HL-60 (cell line): ENCODE data around the gene ITPK1.

Source experiments
- DNase-seq, 2 experiments: peaks; one replicate each; pipeline ENCODE4 v3.0.0-alpha.2; 2010 to 2020; ENCODE audit warnings: low read depth in 1 of 2, low spot score in 1 of 2
- H3K27ac ChIP-seq: fragments of 250-450 bp; sonication (Bioruptor Pico); replicated peaks from 2 replicates; pipeline ENCODE4 v1.5.1; 2020; ENCODE audit warnings: mild to moderate bottlenecking, moderate library complexity
- H3K27me3 ChIP-seq: fragments of 250-450 bp; sonication (Bioruptor Pico); 2 replicates; pipeline ENCODE4 v1.5.1; 2021; ENCODE audit warnings: mild to moderate bottlenecking, moderate library complexity; ENCODE audit not compliant: insufficient read depth, poor library complexity, severe bottlenecking
- H3K4me3 ChIP-seq: replicated peaks from 2 replicates; pipeline ENCODE4 v1.5.1; 2011; ENCODE audit warnings: mild to moderate bottlenecking, control low read depth, low read length; ENCODE audit not compliant: insufficient read depth
- GABPA ChIP-seq: IDR thresholded peaks from 2 replicates; pipeline ENCODE4 v1.6.1; 2012; ENCODE audit warnings: low read depth
- POLR2AphosphoS5 ChIP-seq: IDR thresholded peaks from 2 replicates; pipeline ENCODE4 v1.6.1; 2012; ENCODE audit warnings: low read depth
- REST ChIP-seq: IDR thresholded peaks from 2 replicates; pipeline ENCODE4 v1.6.1; 2012; ENCODE audit warnings: low read depth; ENCODE audit not compliant: insufficient replicate concordance
- SPI1 ChIP-seq: IDR thresholded peaks from 2 replicates; pipeline ENCODE4 v1.6.1; 2012; ENCODE audit warnings: low read depth, mild to moderate bottlenecking, borderline replicate concordance
- TF ChIP-seq, protein P1 (sequence below): IDR thresholded peaks from one replicate; pipeline ENCODE4 v1.5.1; 2011; ENCODE audit warnings: low read length, control low read depth, inconsistent platforms; ENCODE audit not compliant: insufficient read depth

ITPK1 gene

DNA sequence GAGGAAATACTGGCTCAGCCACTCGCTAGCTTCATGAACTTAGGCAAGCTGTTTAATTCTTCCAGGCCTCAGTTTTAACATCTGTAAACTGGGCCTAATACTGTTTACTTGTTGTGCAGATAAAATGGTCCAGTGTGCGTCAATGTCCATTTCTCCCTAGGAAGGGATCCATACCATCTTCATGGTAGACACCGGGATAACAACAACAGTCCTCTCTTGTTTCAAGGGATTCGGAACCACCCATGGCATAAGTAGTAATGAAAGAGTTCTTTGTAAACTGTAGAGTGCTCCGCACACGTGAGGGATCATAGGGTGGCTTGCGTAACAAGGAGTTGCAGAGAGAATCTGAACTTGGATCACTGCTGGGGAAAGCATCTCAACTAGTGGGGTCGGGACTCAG, 210.1 kb downstream of the ITPK1 start:
- H3K27me3 ChIP-seq, result peaks cover 5% of the 10 kb centered on the region

GRCh38 chr14:92903359-92903758, 212.4 kb downstream of the ITPK1 start:
- H3K4me3 ChIP-seq, result no peak overlapping the region
- peaks cover 7% of the 10 kb centered on the region for H3K27me3 ChIP-seq
- TF ChIP-seq, protein P1, sequence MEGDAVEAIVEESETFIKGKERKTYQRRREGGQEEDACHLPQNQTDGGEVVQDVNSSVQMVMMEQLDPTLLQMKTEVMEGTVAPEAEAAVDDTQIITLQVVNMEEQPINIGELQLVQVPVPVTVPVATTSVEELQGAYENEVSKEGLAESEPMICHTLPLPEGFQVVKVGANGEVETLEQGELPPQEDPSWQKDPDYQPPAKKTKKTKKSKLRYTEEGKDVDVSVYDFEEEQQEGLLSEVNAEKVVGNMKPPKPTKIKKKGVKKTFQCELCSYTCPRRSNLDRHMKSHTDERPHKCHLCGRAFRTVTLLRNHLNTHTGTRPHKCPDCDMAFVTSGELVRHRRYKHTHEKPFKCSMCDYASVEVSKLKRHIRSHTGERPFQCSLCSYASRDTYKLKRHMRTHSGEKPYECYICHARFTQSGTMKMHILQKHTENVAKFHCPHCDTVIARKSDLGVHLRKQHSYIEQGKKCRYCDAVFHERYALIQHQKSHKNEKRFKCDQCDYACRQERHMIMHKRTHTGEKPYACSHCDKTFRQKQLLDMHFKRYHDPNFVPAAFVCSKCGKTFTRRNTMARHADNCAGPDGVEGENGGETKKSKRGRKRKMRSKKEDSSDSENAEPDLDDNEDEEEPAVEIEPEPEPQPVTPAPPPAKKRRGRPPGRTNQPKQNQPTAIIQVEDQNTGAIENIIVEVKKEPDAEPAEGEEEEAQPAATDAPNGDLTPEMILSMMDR, result no peak
- TF ChIP-seq REST (no peak), SPI1 (no peak), POLR2AphosphoS5 (no peak), GABPA (no peak)
- H3K27ac ChIP-seq, result no peak overlapping the region
- no peak for DNase-seq

More for the DNA sequence above, 210.1 kb downstream of the ITPK1 start:
- H3K27ac ChIP-seq, result no peak overlapping the region
- H3K4me3 ChIP-seq, result no peak overlapping the region
- TF ChIP-seq REST, result no peak
- TF ChIP-seq SPI1, result no peak
- TF ChIP-seq GABPA, result no peak
- TF ChIP-seq, protein P1, result no peak
- no peak for TF ChIP-seq POLR2AphosphoS5
- DNase-seq, result no peak

DNA sequence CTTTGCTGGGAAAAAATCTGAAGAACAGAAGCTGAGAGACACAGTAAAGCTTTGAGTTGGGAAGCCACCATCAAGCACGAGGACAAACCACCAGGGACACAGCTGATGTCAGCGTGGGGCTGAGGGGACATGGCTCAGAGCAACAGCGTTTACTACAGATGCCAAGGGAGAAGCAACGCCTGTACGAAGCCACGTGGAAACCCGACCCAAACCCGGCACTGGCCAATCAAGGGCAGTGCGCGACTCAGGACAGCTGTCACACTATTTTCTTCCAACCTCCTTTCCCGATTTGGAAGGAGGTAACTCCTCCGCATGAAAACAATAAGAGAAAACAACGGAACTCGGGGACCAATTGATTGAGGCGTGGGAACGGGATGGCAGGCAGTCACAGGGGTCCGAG, 213.0 kb downstream of the ITPK1 start:
- H3K27me3 ChIP-seq, result peaks cover 7% of the 10 kb centered on the region
- DNase-seq, result no peak
- no peak for TF ChIP-seq SPI1
- TF ChIP-seq, protein P1, result no peak
- no peak for TF ChIP-seq POLR2AphosphoS5
- TF ChIP-seq GABPA, result no peak
- H3K27ac ChIP-seq, result no peak overlapping the region
- H3K4me3 ChIP-seq, result no peak overlapping the region

DNA sequence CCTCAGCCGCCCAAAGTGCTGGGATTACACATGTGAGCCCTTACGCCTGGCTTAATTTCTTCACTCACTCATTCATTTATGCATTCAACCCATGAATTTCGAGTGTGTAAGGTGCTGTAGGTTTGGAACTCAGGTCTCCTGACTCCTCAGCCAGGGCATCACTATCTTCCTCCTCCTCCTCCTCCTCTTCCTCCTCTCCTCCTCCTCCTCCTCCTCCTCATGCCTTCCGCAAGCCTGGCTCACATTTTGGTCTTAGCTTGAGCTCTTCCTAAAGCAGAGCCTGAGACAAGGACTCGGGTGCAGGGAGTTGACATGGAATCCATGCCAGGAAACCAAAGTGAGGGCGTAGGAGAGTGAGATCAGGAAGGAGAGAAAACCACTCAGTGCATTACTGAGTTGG, 213.5 kb downstream of the ITPK1 start:
- H3K27me3 ChIP-seq, result peaks cover 7% of the 10 kb centered on the region
- DNase-seq, result no peak
- H3K27ac ChIP-seq, result no peak overlapping the region
- TF ChIP-seq, protein P1, result no peak
- TF ChIP-seq REST (no peak), SPI1 (no peak), GABPA (no peak), POLR2AphosphoS5 (no peak)
- H3K4me3 ChIP-seq, result no peak overlapping the region
